Measurements from ENCODE around the gene CLIC6. TPM values are rescaled to one million over a fixed set of nuclear protein-coding genes. Genes with fewer than 3 reads are reported as not detected.

CLIC6 gene
- total and polyA plus RNA-seq, 2 of the 4 experiments (the other 2 are of a cell fraction): not detected

- Histone ChIP-seq H2BK120ac (ENCODE audit: low read depth, low read length) (no peak overlapping the region), H3K9ac (ENCODE audit: low read depth, low read length) (no peak overlapping the region), H4K91ac (ENCODE audit: insufficient read depth, low read depth, low read length) (no peak overlapping the region), H2AFZ (replicated peaks; ENCODE audit: low read length, poor library complexity) (no peak overlapping the region), H3K14ac (replicated peaks; ENCODE audit: low read depth, low read length) (no peak overlapping the region), H3K23ac (ENCODE audit: low read depth, low read length) (no peak overlapping the region), H3K4me1 (ENCODE audit: control insufficient read depth, insufficient read depth, low read length) (peaks cover 3% of the 10 kb centered on the region; the same call in 1 of the 2 replicates), H2AK5ac (ENCODE audit: low read depth, low read length) (no peak overlapping the region), H3K9me3 (ENCODE audit: control insufficient read depth, insufficient read depth, low read length) (peaks cover 10% of the 10 kb centered on the region), H3K4me3 (ENCODE audit: insufficient read depth, low read depth, low read length) (no peak overlapping the region), H3K18ac (ENCODE audit: low read depth, low read length) (no peak overlapping the region), H3K4me2 (ENCODE audit: low read depth, low read length) (no peak overlapping the region), H3K56ac (ENCODE audit: extremely low read depth, insufficient read depth, low read length) (no peak overlapping the region), H3K36me3 (ENCODE audit: control insufficient read depth, insufficient read depth, low read length) (no peaks in the 10 kb centered on the region), H3K27me3 (ENCODE audit: control insufficient read depth, insufficient read depth, low read length) (peaks cover 28% of the 10 kb centered on the region), H4K8ac (ENCODE audit: low read depth in 2 of 2, low read length in 2 of 2) (no peak overlapping the region), H2BK20ac (ENCODE audit: low read depth, low read length) (no peak overlapping the region), H3K4ac (ENCODE audit: low read depth, low read length) (no peak overlapping the region), H3K9me1 (ENCODE audit: insufficient read depth, low read length) (no peaks in the 10 kb centered on the region), H4K20me1 (ENCODE audit: insufficient read depth, low read length) (no peaks in the 10 kb centered on the region), H4K5ac (ENCODE audit: low read depth, low read length) (no peak overlapping the region), H3K79me1 (ENCODE audit: low read depth in 1 of 2, low read length in 2 of 2) (no peaks in the 10 kb centered on the region), H2BK5ac (ENCODE audit: low read depth, low read length, poor library complexity, severe bottlenecking) (no peak overlapping the region), H2BK15ac (ENCODE audit: low read depth, low read length) (no peak overlapping the region), H2AK9ac (replicated peaks; ENCODE audit: low read depth, low read length, poor library complexity) (no peak overlapping the region), H3K27ac (ENCODE audit: insufficient read depth, low read length) (no peak overlapping the region)
- DNase-seq (no peak), ATAC-seq (ENCODE audit: low read depth) (no peak)
- BruUV-seq (replicated peaks): no TSS peak
- ChIA-PET POLR2A (ENCODE audit: unreplicated experiment) (no interaction called here), CTCF (interaction anchor here (0.7 kb wide), 1 partner anchor 8 kb away, joined by 3 read pairs; no protein-coding TSS in a partner anchor)
- intact Hi-C loops (cut with micrococcal nuclease) (no loop called here), dilution Hi-C loops (cut with HindIII; ENCODE audit: low sequenced_read_pairs, unreplicated experiment) (no loop called here), in situ Hi-C loops (cut with MboI; ENCODE audit: low sequenced_read_pairs) (no loop called here)
- whole genome bisulfite sequencing, 2 experiments (ENCODE audit: extremely low coverage in 2 of 2, insufficient read length in 1 of 2): no CpG with 5 or more reads among the region's 6 CpGs
- TF ChIP-seq FOS (IDR thresholded peaks at IDR 0.05; ENCODE audit: low read depth, low read length) (no peak), MXI1 (IDR thresholded peaks at IDR 0.05; ENCODE audit: borderline replicate concordance, low read depth, low read length) (no peak), MAZ (IDR thresholded peaks at IDR 0.05; ENCODE audit: borderline replicate concordance, low read depth, low read length) (no peak), RAD21 (IDR thresholded peaks at IDR 0.05; ENCODE audit: low read length) (no peak), SMC3 (IDR thresholded peaks at IDR 0.05; ENCODE audit: low read depth, low read length) (no peak), USF2 (IDR thresholded peaks at IDR 0.05; ENCODE audit: low read depth, low read length) (no peak), POLR2A (IDR thresholded peaks at IDR 0.05; ENCODE audit: low read depth, low read length) (no peak), CEBPB (IDR thresholded peaks at IDR 0.05; ENCODE audit: low read depth, low read length) (no peak), CHD1 (IDR thresholded peaks at IDR 0.05; ENCODE audit: low read depth, low read length) (no peak), RCOR1 (IDR thresholded peaks at IDR 0.05; ENCODE audit: insufficient replicate concordance, low read length) (no peak)
Measured at GRCh38 chr21:34648739-34649297, 20.0 kb upstream of the CLIC6 start.

All from IMR-90 (cell line).